H9 (cell line): ENCODE results near the gene MAST2. TPM values are rescaled to one million over a fixed set of nuclear protein-coding genes. Genes with fewer than 3 reads are reported as not detected.
"Not testable (repeated sequence)": the region's sequence is repeated elsewhere in the genome, so short reads cannot be mapped to it uniquely, and the experiment has no call there.

ENCODE experiments used
- DNase-seq: peaks from one replicate; pipeline ENCODE4 v3.0.0-alpha.2; 2017
- H2AFZ ChIP-seq: one replicate; pipeline ENCODE4 v1.6.1; 2013; ENCODE audit warnings: mild to moderate bottlenecking, low read length, control low read depth, moderate library complexity
- H2AK5ac ChIP-seq: 2 replicates; pipeline ENCODE4 v1.6.1; 2013; ENCODE audit warnings: low read length, control low read depth, mixed read lengths; ENCODE audit not compliant: insufficient read length
- H2BK120ac ChIP-seq: one replicate; pipeline ENCODE4 v1.6.1; 2013; ENCODE audit warnings: low read depth, mild to moderate bottlenecking, low read length, control low read depth, inconsistent platforms; ENCODE audit not compliant: poor library complexity, severe bottlenecking
- H2BK12ac ChIP-seq: 2 replicates; pipeline ENCODE4 v1.6.1; 2013; ENCODE audit warnings: low read length, control low read depth, mixed read lengths, low read depth; ENCODE audit not compliant: insufficient read length
- H2BK15ac ChIP-seq: 2 replicates; pipeline ENCODE4 v1.6.1; 2013; ENCODE audit warnings: low read depth, low read length, control low read depth
- H2BK20ac ChIP-seq: one replicate; pipeline ENCODE4 v1.6.1; 2013; ENCODE audit warnings: low read depth, mild to moderate bottlenecking, low read length, control low read depth, inconsistent platforms; ENCODE audit not compliant: poor library complexity, severe bottlenecking
- H2BK5ac ChIP-seq: 2 replicates; pipeline ENCODE4 v1.6.1; 2013; ENCODE audit warnings: low read length, control low read depth, mixed read lengths; ENCODE audit not compliant: insufficient read length
- H3K14ac ChIP-seq: 2 replicates; pipeline ENCODE4 v1.6.1; 2013; ENCODE audit warnings: low read length, control low read depth; ENCODE audit not compliant: insufficient read depth
- H3K18ac ChIP-seq: 2 replicates; pipeline ENCODE4 v1.6.1; 2013; ENCODE audit warnings: low read depth, mild to moderate bottlenecking, mixed read lengths, low read length, control low read depth; ENCODE audit not compliant: insufficient read length
- H3K23ac ChIP-seq: 2 replicates; pipeline ENCODE4 v1.6.1; 2013; ENCODE audit warnings: low read length, control low read depth, mixed read lengths, low read depth; ENCODE audit not compliant: insufficient read length
- H3K23me2 ChIP-seq: 2 replicates; pipeline ENCODE4 v1.6.1; 2013; ENCODE audit warnings: low read depth, mild to moderate bottlenecking, mixed read lengths, low read length, control low read depth; ENCODE audit not compliant: insufficient read length, poor library complexity, severe bottlenecking
- H3K27ac ChIP-seq: 2 replicates; pipeline ENCODE4 v1.5.1; 2013; ENCODE audit warnings: low read length, control low read depth, mixed read lengths, low read depth; ENCODE audit not compliant: insufficient read length
- H3K27me3 ChIP-seq: 2 replicates; pipeline ENCODE4 v1.6.1; 2013; ENCODE audit warnings: low read length, control low read depth, inconsistent platforms; ENCODE audit not compliant: insufficient read depth
- H3K4ac ChIP-seq: 2 replicates; pipeline ENCODE4 v1.6.1; 2013; ENCODE audit warnings: low read depth, mild to moderate bottlenecking, control low read depth, inconsistent platforms, low read length, moderate library complexity
- H3K4me1 ChIP-seq: 2 replicates; pipeline ENCODE4 v1.6.1; 2013; ENCODE audit warnings: low read length, control low read depth, inconsistent platforms; ENCODE audit not compliant: insufficient read depth
- H3K4me2 ChIP-seq: 2 replicates; pipeline ENCODE4 v1.6.1; 2013; ENCODE audit warnings: low read length, control low read depth, mixed read lengths; ENCODE audit not compliant: insufficient read length, insufficient read depth
- H3K56ac ChIP-seq: 2 replicates; pipeline ENCODE4 v1.6.1; 2013; ENCODE audit warnings: low read depth, mild to moderate bottlenecking, mixed read lengths, low read length, control low read depth; ENCODE audit not compliant: insufficient read length
- H3K79me1 ChIP-seq: 2 replicates; pipeline ENCODE4 v1.6.1; 2013; ENCODE audit warnings: low read depth, mild to moderate bottlenecking, moderate library complexity, low read length, control low read depth, inconsistent platforms; ENCODE audit not compliant: insufficient read depth, poor library complexity, severe bottlenecking
- H3K79me2 ChIP-seq: 2 replicates; pipeline ENCODE4 v1.6.1; 2013; ENCODE audit warnings: low read length, control low read depth, inconsistent platforms; ENCODE audit not compliant: insufficient read depth
- H3K9ac ChIP-seq: 2 replicates; pipeline ENCODE4 v1.6.1; 2013; ENCODE audit warnings: low read length, control low read depth, mixed read lengths; ENCODE audit not compliant: insufficient read length; ENCODE audit errors: extremely low read depth
- H3K9me3 ChIP-seq: one replicate; pipeline ENCODE4 v1.6.1; 2013; ENCODE audit warnings: low read depth, low read length, inconsistent platforms; ENCODE audit not compliant: control insufficient read depth
- H3T11ph ChIP-seq: one replicate; pipeline ENCODE4 v1.6.1; 2013; ENCODE audit warnings: mild to moderate bottlenecking, low read length, control low read depth, inconsistent platforms
- H4K20me1 ChIP-seq: one replicate; pipeline ENCODE4 v1.6.1; 2013; ENCODE audit not compliant: control insufficient read depth, insufficient read length, insufficient read depth
- H4K5ac ChIP-seq: 2 replicates; pipeline ENCODE4 v1.6.1; 2013; ENCODE audit warnings: low read depth, mild to moderate bottlenecking, mixed read lengths, low read length, control low read depth; ENCODE audit not compliant: insufficient read length
- H4K8ac ChIP-seq: replicated peaks from 2 replicates; pipeline ENCODE4 v1.6.1; 2013; ENCODE audit warnings: low read length, control low read depth, mixed read lengths, low read depth; ENCODE audit not compliant: insufficient read length
- H4K91ac ChIP-seq: 2 replicates; pipeline ENCODE4 v1.6.1; 2013; ENCODE audit warnings: low read depth, mild to moderate bottlenecking, moderate library complexity, mixed read lengths, low read length, control low read depth; ENCODE audit not compliant: insufficient read length
- H3K27ac Mint-ChIP-seq, 3 experiments: 2 replicates in 2 of 3; 3 replicates in 1 of 3; pipeline ENCODE4 v1.8.0; 2020 to 2021; ENCODE audit warnings: mixed read lengths in 3 of 3, mild to moderate bottlenecking in 1 of 3, moderate library complexity in 1 of 3
- H3K27me3 Mint-ChIP-seq: 2 replicates; pipeline ENCODE4 v1.8.0; 2021; ENCODE audit warnings: low read depth, mild to moderate bottlenecking, moderate library complexity, mixed read lengths
- H3K36me3 Mint-ChIP-seq, 3 experiments: 2 replicates in 2 of 3; 3 replicates in 1 of 3; pipeline ENCODE4 v1.8.0; 2020 to 2021; ENCODE audit warnings: low read depth in 3 of 3, mixed read lengths in 3 of 3; ENCODE audit not compliant: insufficient read depth in 1 of 3
- H3K4me1 Mint-ChIP-seq, 2 experiments: 2 replicates each; pipeline ENCODE4 v1.8.0; 2020; ENCODE audit warnings: mixed read lengths in 2 of 2
- H3K4me3 Mint-ChIP-seq, 2 experiments: 2 replicates in 1 of 2; 3 replicates in 1 of 2; pipeline ENCODE4 v1.8.0; 2020 to 2021; ENCODE audit warnings: mild to moderate bottlenecking in 2 of 2, mixed read lengths in 2 of 2, moderate library complexity in 1 of 2
- H3K9me3 Mint-ChIP-seq, 2 experiments: 2 replicates in 1 of 2; 3 replicates in 1 of 2; pipeline ENCODE4 v1.8.0; 2020; ENCODE audit warnings: mild to moderate bottlenecking in 2 of 2, mixed read lengths in 2 of 2, moderate library complexity in 1 of 2
- WGBS: extraction: QIAGEN DNeasy Blood & Tissue Kit; methylation state at CpG from one replicate; pipeline ENCODE4 v1.1.7; 2013; ENCODE audit warnings: missing lambda C conversion rate, low lambda C conversion rate, mixed read lengths; ENCODE audit not compliant: insufficient read length; ENCODE audit errors: extremely low coverage; 5-methylcytosine and 5-hydroxymethylcytosine counted together
- total RNA-seq: library from RNA; stranded (reverse); gene quantifications from 2 replicates; pipeline ENCODE4 v1.2.1, GENCODE V29; 2021
- TF ChIP-seq, protein P1 (sequence below): fragments of 200-600 bp; sonication (generic); conservative IDR thresholded peaks from 3 replicates; pipeline ENCODE4 v1.8.0; 2021; ENCODE audit warnings: antibody characterized with exemption, mild to moderate bottlenecking

Gene MAST2
- total RNA-seq, 1 experiment from 2014 or later = 28.8 TPM

DNA sequence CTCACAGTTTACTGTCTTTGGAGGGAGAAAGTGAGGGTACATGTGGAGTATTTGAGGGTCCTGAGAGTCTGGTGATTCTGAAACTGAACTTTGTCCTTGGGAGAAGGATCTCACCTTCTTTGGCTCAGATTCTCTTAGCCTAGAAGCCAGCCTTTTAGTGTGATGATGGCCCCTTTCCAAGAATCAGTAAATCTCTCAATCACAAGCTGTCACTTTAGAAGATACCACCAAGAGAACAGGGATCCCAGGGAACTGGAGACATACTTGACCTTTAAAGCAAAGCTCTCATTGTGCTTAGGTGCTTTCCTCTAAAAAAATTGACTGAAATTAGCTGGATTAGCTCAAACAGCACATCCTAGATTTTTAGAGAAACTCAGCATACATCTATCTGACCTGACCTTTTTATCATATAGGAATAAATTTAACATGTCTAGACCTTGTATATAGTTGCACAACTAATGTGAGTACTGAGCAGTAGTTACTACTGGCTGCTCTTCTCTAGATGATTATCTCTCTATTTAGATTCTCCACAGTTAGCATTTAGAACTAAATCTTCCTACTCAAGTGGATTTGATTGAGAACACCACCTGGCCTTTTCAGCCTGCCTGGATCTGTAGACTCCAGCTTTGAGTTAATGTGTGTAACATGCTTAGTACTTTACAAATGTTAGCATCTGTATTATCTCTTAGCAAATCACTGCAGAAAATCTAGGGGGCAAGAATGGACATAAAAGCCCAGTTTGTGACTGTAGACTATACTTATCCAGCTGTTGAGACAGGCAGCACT is 157.7 kb downstream of the MAST2 start:
- no peaks in the 10 kb centered on the region for H3K23me2 ChIP-seq
- H3K14ac ChIP-seq = no peak overlapping the region
- no peak overlapping the region for H2BK12ac ChIP-seq
- H3K27me3 ChIP-seq = no peaks in the 10 kb centered on the region
- no peak overlapping the region for H2BK120ac ChIP-seq
- Mint-ChIP-seq H3K9me3 (peaks cover 9 to 10% of the 10 kb centered on the region in 2 experiments; a peak in 3 of 5 replicates), H3K4me3 (no peak overlapping the region), H3K4me1 (peaks cover 6 to 16% of the 10 kb centered on the region in 2 experiments; a peak in 3 of 4 replicates), H3K36me3 (peaks cover 22 to 26% (median 22%) of the 10 kb centered on the region in 3 experiments; a peak in 6 of 7 replicates), H3K27ac (no peak overlapping the region), H3K27me3 (no peaks in the 10 kb centered on the region)
- no peaks in the 10 kb centered on the region for H3K79me1 ChIP-seq
- no peak for DNase-seq
- no peak overlapping the region for H4K91ac ChIP-seq
- no peak overlapping the region for H4K8ac ChIP-seq
- no peak overlapping the region for H3K56ac ChIP-seq
- no peak overlapping the region for H3K4me2 ChIP-seq
- peaks cover 1% of the 10 kb centered on the region; the same call in 1 of the 2 replicates for H3K79me2 ChIP-seq
- TF ChIP-seq, protein P1, sequence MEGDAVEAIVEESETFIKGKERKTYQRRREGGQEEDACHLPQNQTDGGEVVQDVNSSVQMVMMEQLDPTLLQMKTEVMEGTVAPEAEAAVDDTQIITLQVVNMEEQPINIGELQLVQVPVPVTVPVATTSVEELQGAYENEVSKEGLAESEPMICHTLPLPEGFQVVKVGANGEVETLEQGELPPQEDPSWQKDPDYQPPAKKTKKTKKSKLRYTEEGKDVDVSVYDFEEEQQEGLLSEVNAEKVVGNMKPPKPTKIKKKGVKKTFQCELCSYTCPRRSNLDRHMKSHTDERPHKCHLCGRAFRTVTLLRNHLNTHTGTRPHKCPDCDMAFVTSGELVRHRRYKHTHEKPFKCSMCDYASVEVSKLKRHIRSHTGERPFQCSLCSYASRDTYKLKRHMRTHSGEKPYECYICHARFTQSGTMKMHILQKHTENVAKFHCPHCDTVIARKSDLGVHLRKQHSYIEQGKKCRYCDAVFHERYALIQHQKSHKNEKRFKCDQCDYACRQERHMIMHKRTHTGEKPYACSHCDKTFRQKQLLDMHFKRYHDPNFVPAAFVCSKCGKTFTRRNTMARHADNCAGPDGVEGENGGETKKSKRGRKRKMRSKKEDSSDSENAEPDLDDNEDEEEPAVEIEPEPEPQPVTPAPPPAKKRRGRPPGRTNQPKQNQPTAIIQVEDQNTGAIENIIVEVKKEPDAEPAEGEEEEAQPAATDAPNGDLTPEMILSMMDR = no peak
- no peak overlapping the region for H2AFZ ChIP-seq
- H3T11ph ChIP-seq = no peak overlapping the region
- no peaks in the 10 kb centered on the region for H3K4me1 ChIP-seq
- H2BK20ac ChIP-seq = no peak overlapping the region
- no peak overlapping the region for H3K9ac ChIP-seq
- no peaks in the 10 kb centered on the region for H3K9me3 ChIP-seq
- H2BK15ac ChIP-seq = no peak overlapping the region
- no peak overlapping the region for H2BK5ac ChIP-seq
- H3K18ac ChIP-seq = no peak overlapping the region
- H4K5ac ChIP-seq = no peak overlapping the region
- no peak overlapping the region for H3K4ac ChIP-seq
- no peak overlapping the region for H3K23ac ChIP-seq
- no peaks in the 10 kb centered on the region for H4K20me1 ChIP-seq
- H3K27ac ChIP-seq = no peak overlapping the region
- H2AK5ac ChIP-seq = no peak overlapping the region

- H3K27ac ChIP-seq, H3K23ac ChIP-seq, H3K14ac ChIP-seq, H4K8ac ChIP-seq, H4K20me1 ChIP-seq, H2AK5ac ChIP-seq, H2BK12ac ChIP-seq, H3T11ph ChIP-seq, DNase-seq, H3K27me3 Mint-ChIP-seq, H3K9ac ChIP-seq, H2BK15ac ChIP-seq, H3K79me1 ChIP-seq, H3K4me1 ChIP-seq, H2AFZ ChIP-seq, H2BK5ac ChIP-seq, H3K27ac Mint-ChIP-seq, H3K56ac ChIP-seq, H2BK120ac ChIP-seq, H3K23me2 ChIP-seq, H3K4ac ChIP-seq, H3K9me3 ChIP-seq, H3K18ac ChIP-seq, H3K79me2 ChIP-seq, H2BK20ac ChIP-seq, H4K5ac ChIP-seq, H3K9me3 Mint-ChIP-seq, H3K4me3 Mint-ChIP-seq, H4K91ac ChIP-seq, H3K4me2 ChIP-seq, H3K27me3 ChIP-seq: not testable (repeated sequence)
- Mint-ChIP-seq H3K4me1 (peaks cover 6 to 16% of the 10 kb centered on the region in 2 experiments; a peak in 3 of 4 replicates), H3K36me3 (peaks cover 22 to 26% (median 22%) of the 10 kb centered on the region in 3 experiments; a peak in 6 of 7 replicates)
- no CpG with 5 or more reads among the region's 4 CpGs for WGBS
Measured at GRCh38 chr1:45961936-45962335, 158.5 kb downstream of the MAST2 start.
